GM19023 (cell line): Measurements from ENCODE around the gene RAB1B.
"Not testable (repeated sequence)": the region's sequence is repeated elsewhere in the genome, so short reads cannot be mapped to it uniquely, and the experiment has no call there.

ENCODE experiments used
- ATAC-seq: cut with Tn5 transposase; IDR thresholded peaks from one replicate; pipeline ENCODE4 v1.9.1; 2021; ENCODE audit warnings: mild to moderate bottlenecking, moderate library complexity; ENCODE audit not compliant: unreplicated experiment

The RAB1B gene

GRCh38 chr11:66266378-66267038 lies 1.9 kb upstream of the RAB1B start:
- ATAC-seq, result no peak

GRCh38 chr11:66267039-66267378 lies 1.4 kb upstream of the RAB1B start:
- no peak for ATAC-seq

- ATAC-seq, result peak; percentile 46
Observed at GRCh38 chr11:66267379-66268243, 828 bp upstream of the RAB1B start.

GRCh38 chr11:66268952-66269905 lies 790 bp downstream of the RAB1B start:
- ATAC-seq, result no peak

GRCh38 chr11:66271816-66272215 lies 3.4 kb downstream of the RAB1B start:
- no peak for ATAC-seq

GRCh38 chr11:66272596-66272995 lies 4.2 kb downstream of the RAB1B start:
- ATAC-seq, result no peak

- ATAC-seq, result no peak
Observed at GRCh38 chr11:66274219-66274618, 5.8 kb downstream of the RAB1B start.

GRCh38 chr11:66275396-66275795 lies 7.0 kb downstream of the RAB1B start:
- ATAC-seq, result no peak

- no peak for ATAC-seq
Observed at GRCh38 chr11:66275984-66276612, 7.7 kb downstream of the RAB1B start.

GRCh38 chr11:66276619-66277018 lies 8.2 kb downstream of the RAB1B start:
- not testable (repeated sequence) for ATAC-seq

- ATAC-seq, result not testable (repeated sequence)
Observed at GRCh38 chr11:66277064-66277463, 8.6 kb downstream of the RAB1B start.

GRCh38 chr11:66277471-66278362 lies 9.3 kb downstream of the RAB1B start, which contains the start of gene CNIH2:
Gene CNIH2, plus strand, starts transcription at chr11:66278175. Its CDS starts 282 bp downstream, at chr11:66278457.
- ATAC-seq, result no peak

- ATAC-seq, result no peak
Observed at GRCh38 chr11:66278363-66279091, 10.1 kb downstream of the RAB1B start.

GRCh38 chr11:66279092-66279734 lies 10.8 kb downstream of the RAB1B start:
- ATAC-seq, result no peak

GRCh38 chr11:66280428-66280827 lies 12.0 kb downstream of the RAB1B start:
- ATAC-seq, result no peak

- ATAC-seq, result no peak
Observed at GRCh38 chr11:66281001-66281400, 12.6 kb downstream of the RAB1B start.

GRCh38 chr11:66281776-66282467 lies 13.5 kb downstream of the RAB1B start:
- no peak for ATAC-seq
